Measurements from ENCODE around the gene SLC16A12. TPM values are rescaled to one million over a fixed set of nuclear protein-coding genes. Genes with fewer than 3 reads are reported as not detected.
A peak's percentile ranks its signal among the peaks of the same experiment; 100 is the strongest.

SLC16A12 gene
- total RNA-seq, 1 donor: under 0.01 TPM

DNA sequence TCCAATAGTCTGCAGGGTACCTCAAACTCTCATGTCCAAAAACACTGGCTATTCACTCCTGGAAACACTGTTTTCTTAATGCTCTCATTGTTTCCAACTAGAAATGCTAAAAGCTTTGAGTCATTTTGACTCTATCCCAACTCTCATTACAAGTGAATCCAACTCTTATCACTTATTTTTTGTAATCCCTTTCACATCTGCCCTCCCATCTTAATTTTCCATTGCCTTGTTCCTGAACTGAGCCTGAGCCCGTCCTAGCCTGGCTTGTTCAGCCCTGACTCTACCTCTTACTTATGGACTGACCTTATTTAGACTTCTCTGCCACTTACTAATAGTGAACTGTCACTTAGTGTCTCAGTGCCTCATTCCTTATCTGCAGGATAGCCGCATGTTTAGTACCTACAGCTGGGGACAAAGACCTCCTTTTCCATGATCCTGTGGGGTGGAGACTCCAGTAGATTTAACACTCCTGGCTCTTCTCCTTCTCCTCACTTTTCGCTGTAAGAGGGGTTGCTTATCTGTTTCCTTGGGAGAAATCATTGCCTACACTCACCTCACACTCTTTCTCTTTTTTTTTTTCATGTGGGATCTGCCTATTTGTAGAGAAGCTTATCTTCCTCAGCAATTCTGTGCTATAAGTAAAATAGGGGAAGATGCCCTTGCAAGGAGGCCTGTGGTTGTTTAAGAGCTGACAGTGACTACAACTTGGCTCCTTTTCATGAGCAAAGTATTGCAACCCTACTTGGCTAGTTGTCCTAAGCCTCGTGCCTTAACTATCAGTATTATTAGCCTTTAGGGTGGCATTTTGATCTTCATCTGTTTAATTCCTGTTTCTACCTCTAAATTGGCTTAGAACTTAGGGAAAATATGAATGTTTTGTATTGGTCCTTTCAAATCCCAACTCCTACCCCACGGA is 56.4 kb downstream of the SLC16A12 start:
- H3K79me2 ChIP-seq (ENCODE audit: insufficient read depth, low read length): no peaks in the 10 kb centered on the region
- H3K27me3 ChIP-seq (ENCODE audit: insufficient read depth, low read length): no peaks in the 10 kb centered on the region
- TF ChIP-seq, protein P1, sequence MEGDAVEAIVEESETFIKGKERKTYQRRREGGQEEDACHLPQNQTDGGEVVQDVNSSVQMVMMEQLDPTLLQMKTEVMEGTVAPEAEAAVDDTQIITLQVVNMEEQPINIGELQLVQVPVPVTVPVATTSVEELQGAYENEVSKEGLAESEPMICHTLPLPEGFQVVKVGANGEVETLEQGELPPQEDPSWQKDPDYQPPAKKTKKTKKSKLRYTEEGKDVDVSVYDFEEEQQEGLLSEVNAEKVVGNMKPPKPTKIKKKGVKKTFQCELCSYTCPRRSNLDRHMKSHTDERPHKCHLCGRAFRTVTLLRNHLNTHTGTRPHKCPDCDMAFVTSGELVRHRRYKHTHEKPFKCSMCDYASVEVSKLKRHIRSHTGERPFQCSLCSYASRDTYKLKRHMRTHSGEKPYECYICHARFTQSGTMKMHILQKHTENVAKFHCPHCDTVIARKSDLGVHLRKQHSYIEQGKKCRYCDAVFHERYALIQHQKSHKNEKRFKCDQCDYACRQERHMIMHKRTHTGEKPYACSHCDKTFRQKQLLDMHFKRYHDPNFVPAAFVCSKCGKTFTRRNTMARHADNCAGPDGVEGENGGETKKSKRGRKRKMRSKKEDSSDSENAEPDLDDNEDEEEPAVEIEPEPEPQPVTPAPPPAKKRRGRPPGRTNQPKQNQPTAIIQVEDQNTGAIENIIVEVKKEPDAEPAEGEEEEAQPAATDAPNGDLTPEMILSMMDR (IDR thresholded peaks at IDR 0.05; ENCODE audit: extremely low read depth, low read depth, low read length): no peak
- peaks cover 40% of the 10 kb centered on the region for H3K4me1 ChIP-seq (ENCODE audit: insufficient read depth, low read length)
- H3K9me3 ChIP-seq (ENCODE audit: low read depth, low read length): no peaks in the 10 kb centered on the region
- H3K27ac ChIP-seq (ENCODE audit: low read depth, low read length): peak overlapping the region; percentile 67
- no peak for DNase-seq (ENCODE audit: insufficient read length, low spot score, missing footprints)
- H2AFZ ChIP-seq (ENCODE audit: low read length): peak overlapping the region; percentile 42
- peak overlapping the region; percentile 23 for H3K4me2 ChIP-seq (ENCODE audit: insufficient read depth, low read length)
- no peak overlapping the region for H3K4me3 ChIP-seq (ENCODE audit: insufficient read depth, low read length)
- no peaks in the 10 kb centered on the region for H4K20me1 ChIP-seq (ENCODE audit: insufficient read depth, low read length)
- H3K36me3 ChIP-seq (ENCODE audit: insufficient read depth, low read length): no peaks in the 10 kb centered on the region

DNA sequence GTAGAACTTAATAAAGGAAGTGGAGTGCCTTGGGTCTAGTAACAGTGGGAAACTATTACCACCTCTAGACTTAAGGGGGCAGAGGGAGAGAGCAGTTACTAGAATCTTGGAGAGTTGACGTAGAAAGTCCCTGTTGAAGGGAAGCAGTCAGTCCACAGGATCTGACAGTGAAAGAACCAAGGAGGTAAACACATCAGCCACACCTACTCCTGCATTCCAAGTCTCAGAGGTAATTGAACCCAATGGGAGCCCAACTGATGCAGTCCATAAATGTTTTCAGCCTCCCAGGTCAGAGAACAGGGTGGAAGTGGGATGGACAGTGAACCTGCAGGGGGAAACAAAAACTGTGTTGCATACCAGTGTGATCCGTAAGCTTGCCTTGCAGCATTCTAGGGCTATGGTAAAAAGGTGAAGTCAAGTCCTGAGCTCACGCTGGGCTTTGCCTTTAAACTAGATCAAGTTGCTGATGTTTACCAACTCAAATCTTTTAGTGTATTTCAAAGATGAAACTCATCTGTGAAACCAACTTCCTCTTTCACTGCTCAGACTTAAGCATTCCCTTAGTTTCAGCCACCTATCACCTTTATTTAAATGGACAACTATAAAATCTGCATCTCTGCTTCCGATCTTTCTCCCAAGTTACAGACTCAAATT is 57.2 kb downstream of the SLC16A12 start:
- TF ChIP-seq, protein P1 (IDR thresholded peaks at IDR 0.05; ENCODE audit: extremely low read depth, low read depth, low read length): no peak
- Histone ChIP-seq H3K4me3 (ENCODE audit: insufficient read depth, low read length) (no peak overlapping the region), H3K4me1 (ENCODE audit: insufficient read depth, low read length) (peaks cover 40% of the 10 kb centered on the region), H3K36me3 (ENCODE audit: insufficient read depth, low read length) (no peaks in the 10 kb centered on the region), H3K27me3 (ENCODE audit: insufficient read depth, low read length) (no peaks in the 10 kb centered on the region), H3K9me3 (ENCODE audit: low read depth, low read length) (no peaks in the 10 kb centered on the region), H3K79me2 (ENCODE audit: insufficient read depth, low read length) (no peaks in the 10 kb centered on the region), H3K4me2 (ENCODE audit: insufficient read depth, low read length) (no peak overlapping the region), H3K27ac (ENCODE audit: low read depth, low read length) (peak overlapping the region; percentile 67), H2AFZ (ENCODE audit: low read length) (no peak overlapping the region), H4K20me1 (ENCODE audit: insufficient read depth, low read length) (no peaks in the 10 kb centered on the region)
- no peak for DNase-seq (ENCODE audit: insufficient read length, low spot score, missing footprints)

DNA sequence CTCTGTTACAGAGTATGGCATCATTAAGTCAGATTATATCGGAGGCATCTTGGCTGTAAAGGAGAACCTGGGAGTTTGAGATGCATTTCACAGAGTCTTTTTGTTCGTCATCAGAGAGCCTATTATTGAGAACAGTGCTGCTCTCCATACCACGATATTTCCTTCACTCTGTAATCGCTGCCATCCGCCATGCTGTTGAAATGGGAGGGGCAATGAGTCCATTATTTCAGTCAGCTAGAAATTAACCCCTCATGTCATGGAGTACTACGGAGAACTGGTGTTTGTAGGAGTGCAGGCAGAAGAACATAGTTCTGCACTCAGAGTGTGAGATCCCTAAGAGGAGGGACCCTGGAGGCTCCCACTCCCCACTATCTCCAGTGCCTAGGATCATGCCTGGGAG is 59.2 kb downstream of the SLC16A12 start:
- Histone ChIP-seq H4K20me1 (ENCODE audit: insufficient read depth, low read length) (no peaks in the 10 kb centered on the region), H3K4me2 (ENCODE audit: insufficient read depth, low read length) (no peak overlapping the region), H3K36me3 (ENCODE audit: insufficient read depth, low read length) (no peaks in the 10 kb centered on the region), H3K27me3 (ENCODE audit: insufficient read depth, low read length) (no peaks in the 10 kb centered on the region), H3K79me2 (ENCODE audit: insufficient read depth, low read length) (no peaks in the 10 kb centered on the region), H3K4me3 (ENCODE audit: insufficient read depth, low read length) (no peak overlapping the region), H2AFZ (ENCODE audit: low read length) (no peak overlapping the region), H3K27ac (ENCODE audit: low read depth, low read length) (no peak overlapping the region), H3K4me1 (ENCODE audit: insufficient read depth, low read length) (peaks cover 30% of the 10 kb centered on the region), H3K9me3 (ENCODE audit: low read depth, low read length) (no peaks in the 10 kb centered on the region)
- TF ChIP-seq, protein P1 (IDR thresholded peaks at IDR 0.05; ENCODE audit: extremely low read depth, low read depth, low read length): no peak
- no peak for DNase-seq (ENCODE audit: insufficient read length, low spot score, missing footprints)

DNA sequence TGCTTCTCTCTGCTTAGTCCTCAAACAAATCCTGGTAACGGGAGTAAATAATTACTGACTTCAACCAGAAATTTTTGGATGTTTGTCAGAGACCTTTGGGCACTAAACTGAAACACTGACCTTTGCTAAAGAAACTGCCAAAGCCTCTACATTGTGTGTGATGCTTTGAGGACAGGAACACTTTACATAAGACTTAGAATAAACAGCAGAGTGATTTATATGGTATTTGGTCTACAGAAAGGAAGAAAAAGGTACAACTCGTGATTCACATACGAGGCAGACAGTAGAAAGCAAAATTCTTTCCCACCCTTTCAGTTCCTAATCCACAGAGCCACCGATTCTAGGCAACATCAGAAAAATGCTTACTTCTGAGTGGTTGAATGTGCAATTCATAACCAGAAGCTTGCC is 59.8 kb downstream of the SLC16A12 start:
- no peak for DNase-seq (ENCODE audit: insufficient read length, low spot score, missing footprints)
- Histone ChIP-seq H3K4me3 (ENCODE audit: insufficient read depth, low read length) (no peak overlapping the region), H3K36me3 (ENCODE audit: insufficient read depth, low read length) (no peaks in the 10 kb centered on the region), H3K27ac (ENCODE audit: low read depth, low read length) (no peak overlapping the region), H3K27me3 (ENCODE audit: insufficient read depth, low read length) (no peaks in the 10 kb centered on the region), H3K4me2 (ENCODE audit: insufficient read depth, low read length) (no peak overlapping the region), H2AFZ (ENCODE audit: low read length) (no peak overlapping the region), H3K9me3 (ENCODE audit: low read depth, low read length) (no peaks in the 10 kb centered on the region), H3K4me1 (ENCODE audit: insufficient read depth, low read length) (peaks cover 28% of the 10 kb centered on the region), H3K79me2 (ENCODE audit: insufficient read depth, low read length) (no peaks in the 10 kb centered on the region), H4K20me1 (ENCODE audit: insufficient read depth, low read length) (no peaks in the 10 kb centered on the region)
- TF ChIP-seq, protein P1 (IDR thresholded peaks at IDR 0.05; ENCODE audit: extremely low read depth, low read depth, low read length): no peak

Data from osteoblast (primary cell).